ENCODE data around the gene RETREG3. TPM values are rescaled to one million over a fixed set of nuclear protein-coding genes. Genes with fewer than 3 reads are reported as not detected.
A peak's percentile ranks its signal among the peaks of the same experiment; 100 is the strongest.

RETREG3 gene
- total and polyA plus RNA-seq, 2 of the 13 experiments (the other 11 are each of a cell fraction or from before 2014, with no cell fraction given), result 47.0 to 55.8 TPM

DNA sequence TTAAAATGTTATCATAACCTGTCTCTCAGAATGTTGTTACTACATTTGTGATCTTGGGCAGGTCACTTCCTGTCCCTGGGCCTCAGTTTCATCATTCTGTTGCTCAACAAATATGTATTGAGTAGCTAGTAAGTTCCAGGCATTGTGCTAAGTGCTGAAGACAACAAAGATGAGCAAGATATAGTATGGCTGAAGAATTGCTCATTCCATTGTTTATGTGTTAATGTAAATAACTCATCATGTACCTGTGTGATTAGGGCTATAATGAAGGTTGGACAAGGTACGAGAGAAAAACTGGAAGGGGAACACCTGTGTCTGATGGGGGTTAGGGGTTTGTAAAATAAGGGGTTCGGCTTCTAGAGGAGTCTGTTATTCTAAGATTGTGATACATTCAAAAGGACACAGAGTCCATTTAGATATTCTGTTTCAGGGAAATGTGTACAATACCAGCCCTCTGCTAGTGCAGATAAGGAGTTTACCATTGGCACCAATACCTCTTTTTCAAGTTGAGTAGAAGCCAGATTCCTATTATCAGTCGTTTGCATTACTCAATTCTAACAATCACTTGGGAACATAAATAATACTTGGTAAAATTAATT lies 20.3 kb upstream of the RETREG3 start:
- no peaks in the 10 kb centered on the region for H3K27me3 ChIP-seq (ENCODE audit: control insufficient read depth in 1 of 2, insufficient read depth in 2 of 2, low read length in 2 of 2)
- no peaks in the 10 kb centered on the region for H3K36me3 ChIP-seq (replicated peaks in 1 of 2; ENCODE audit: control insufficient read depth in 1 of 2, insufficient read depth in 2 of 2, low read length in 2 of 2)
- intact Hi-C loops (cut with micrococcal nuclease; ENCODE audit: unreplicated experiment), result no loop called here
- H3K27ac ChIP-seq (ENCODE audit: extremely low read length, insufficient read depth, low read length), result no peak overlapping the region
- peaks cover 12% of the 10 kb centered on the region for H3K4me1 ChIP-seq (ENCODE audit: insufficient read depth, low read length)
- DNase-seq (ENCODE audit: low spot score) (no peak), FAIRE-seq (no peak), ATAC-seq (no peak)
- H3K4me2 ChIP-seq (ENCODE audit: low read depth, low read length), result no peak overlapping the region
- H3K9ac ChIP-seq (ENCODE audit: insufficient read depth, low read depth, low read length), result no peak overlapping the region
- in situ Hi-C loops (cut with HindIII; ENCODE audit: extremely low pct_ligation_motif_present, low pct_unique_long_range_greater_than_20kb), result no loop called here
- no TSS peak for BruUV-seq (replicated peaks)
- H3K4me3 ChIP-seq (replicated peaks in 1 of 3; ENCODE audit: insufficient read depth in 1 of 3, low read depth in 2 of 3, low read length in 3 of 3), result no peak overlapping the region
- H3K9me3 ChIP-seq (ENCODE audit: low read length), result no peaks in the 10 kb centered on the region
- TF ChIP-seq ZNF768 (CRISPR knock-in tag; IDR thresholded peaks at IDR 0.05), result no peak
- no peak for TF ChIP-seq FOSL1 (CRISPR knock-in tag; IDR thresholded peaks at IDR 0.05; ENCODE audit: borderline replicate concordance)
- TF ChIP-seq, protein P1, sequence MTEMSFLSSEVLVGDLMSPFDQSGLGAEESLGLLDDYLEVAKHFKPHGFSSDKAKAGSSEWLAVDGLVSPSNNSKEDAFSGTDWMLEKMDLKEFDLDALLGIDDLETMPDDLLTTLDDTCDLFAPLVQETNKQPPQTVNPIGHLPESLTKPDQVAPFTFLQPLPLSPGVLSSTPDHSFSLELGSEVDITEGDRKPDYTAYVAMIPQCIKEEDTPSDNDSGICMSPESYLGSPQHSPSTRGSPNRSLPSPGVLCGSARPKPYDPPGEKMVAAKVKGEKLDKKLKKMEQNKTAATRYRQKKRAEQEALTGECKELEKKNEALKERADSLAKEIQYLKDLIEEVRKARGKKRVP (CRISPR knock-in tag; IDR thresholded peaks at IDR 0.05), result peak in 1 of 2 experiments; percentile 39; a peak in 1 of 4 replicates
- no peak for TF ChIP-seq ZFP62 (CRISPR knock-in tag; IDR thresholded peaks at IDR 0.05)
- peak; percentile 34; the same call in 1 of the 2 replicates for TF ChIP-seq CEBPB (IDR thresholded peaks at IDR 0.05; ENCODE audit: borderline replicate concordance, low read depth, low read length)
- no peak for TF ChIP-seq NFE2 (CRISPR knock-in tag; IDR thresholded peaks at IDR 0.05)
- no peak for TF ChIP-seq ONECUT2 (CRISPR knock-in tag; IDR thresholded peaks at IDR 0.05)
- TF ChIP-seq MATR3 (CRISPR knock-in tag; IDR thresholded peaks at IDR 0.05), result no peak
- H2AFZ ChIP-seq (ENCODE audit: low read length), result no peak overlapping the region
- CTCF ChIA-PET (ENCODE audit: low intra/inter-chr PET ratio, low total read pairs), result no interaction called here
- POLR2A ChIA-PET, result no interaction called here
- no peaks in the 10 kb centered on the region for H4K20me1 ChIP-seq (ENCODE audit: insufficient read depth, low read length)
- WGBS (ENCODE audit: low lambda C conversion rate), result 35% methylated on average over 3 of the region's 3 CpGs
- H3K79me2 ChIP-seq (ENCODE audit: insufficient read depth, low read length), result no peaks in the 10 kb centered on the region

Measured in HepG2 (cell line).